Kidney (tissue), 14 donors: ENCODE measurements around the gene UTS2B. TPM values are rescaled to one million over a fixed set of nuclear protein-coding genes. Genes with fewer than 3 reads are reported as not detected.

Source experiments
- DNase-seq, 5 donors: peaks; one replicate each; pipeline ENCODE4 v3.0.0-alpha.2; 2013 to 2020
- FAIRE-seq: peaks from 2 replicates; lab custom pipeline; 2012; peaks lifted over from hg19 to GRCh38; lab: Jason Lieb, UNC
- H3K27ac ChIP-seq, 2 donors: one replicate each; pipeline ENCODE4 v1.7.0; 2013; ENCODE audit warnings: low read depth in 2 of 2, low read length in 2 of 2, inconsistent platforms in 1 of 2
- H3K27me3 ChIP-seq: one replicate; pipeline ENCODE4 v1.7.1; 2013; ENCODE audit warnings: low read length, inconsistent platforms; ENCODE audit not compliant: control insufficient read depth, insufficient read depth
- H3K36me3 ChIP-seq, 3 donors: one replicate each; pipeline versions ENCODE4 v1.7.0 to v1.7.1; 2013; ENCODE audit warnings: low read length in 3 of 3, control low read depth in 1 of 3, inconsistent platforms in 1 of 3; ENCODE audit not compliant: insufficient read depth in 3 of 3, control insufficient read depth in 2 of 3
- H3K4me1 ChIP-seq, 3 donors: one replicate each; pipeline versions ENCODE4 v1.7.0 to v1.7.1; 2013; ENCODE audit warnings: low read length in 3 of 3, inconsistent platforms in 1 of 3, low read depth in 1 of 3; ENCODE audit not compliant: control insufficient read depth in 2 of 3, insufficient read depth in 2 of 3
- H3K4me3 ChIP-seq, 3 donors: one replicate each; pipeline versions ENCODE4 v1.7.0 to v1.8.1; 2013; ENCODE audit warnings: low read length in 3 of 3, control low read depth in 1 of 3, inconsistent platforms in 1 of 3
- H3K9ac ChIP-seq, 3 donors: one replicate each; pipeline versions ENCODE4 v1.7.0 to v1.7.1; 2013; ENCODE audit warnings: low read length in 3 of 3, control low read depth in 1 of 3, inconsistent platforms in 1 of 3
- H3K9me3 ChIP-seq, 3 donors: one replicate each; pipeline versions ENCODE4 v1.7.0 to v1.7.1; 2013; ENCODE audit warnings: low read length in 3 of 3, control low read depth in 1 of 3, inconsistent platforms in 1 of 3; ENCODE audit not compliant: control insufficient read depth in 2 of 3, insufficient read depth in 1 of 3
- CTCF ChIP-seq: IDR thresholded peaks from 3 replicates; pipeline ENCODE4 v1.5.1; 2012; ENCODE audit warnings: mild to moderate bottlenecking, moderate library complexity, borderline replicate concordance; ENCODE audit not compliant: insufficient read depth; ENCODE audit errors: extremely low read depth
- intact Hi-C: fragments of 100-400 bp; cut with DNase I; formaldehyde crosslinking; loops from one replicate; pipeline ENCODE4 v1.11.1; 2022
- polyA plus RNA-seq: library from polyadenylated mRNA; stranded (reverse); fragments of 350-450 nt; fragmentation: Illumina TruSeq; extraction: RNeasy Lipid Tissue Mini Kit (QIAGEN cat#74804); gene quantifications from one replicate; pipeline ENCODE4 v1.2.3, GENCODE V29; 2014; ENCODE audit warnings: low read depth, low replicate concordance; ENCODE audit not compliant: insufficient read depth
- total RNA-seq: library from RNA; stranded (reverse); fragmentation: NEBNext Ultra II Directional; extraction: Animal tissue kit (Norgen Biotek cat#: 25700); gene quantifications from one replicate; pipeline ENCODE4 v1.2.1, GENCODE V29; 2021
- donor health status: control.
- donor health status: control.
- donor health status: control.
- donor health status: control.
- donor health status: control.
- donor health status: DM: yes; HTN: yes; CAD: no.
- donor health status: Normal renal cell carcinoma (clear cell type).

UTS2B gene
- total and polyA plus RNA-seq, 2 donors from 2014 or later, result 0.41 TPM; not detected in 1

GRCh38 chr3:191217301-191217700 is 113.0 kb downstream of the UTS2B start:
- intact Hi-C loops, result no loop called here
- Histone ChIP-seq H3K4me3 (no peak overlapping the region), H3K9me3 (no peaks in the 10 kb centered on the region), H3K27me3 (no peaks in the 10 kb centered on the region), H3K27ac (no peak overlapping the region), H3K4me1 (no peaks in the 10 kb centered on the region), H3K36me3 (no peaks in the 10 kb centered on the region), H3K9ac (no peak overlapping the region)
- FAIRE-seq, result no peak
- TF ChIP-seq CTCF, result no peak
- no peak for DNase-seq

Other genes with a start within 250 kb of the UTS2B start
- gene OSTN, start 131.3 kb downstream of the UTS2B start, total RNA-seq, result not detected
- gene OSTN, start 131.3 kb downstream of the UTS2B start, polyA plus RNA-seq, result not detected
- 105 TPM for gene CCDC50, start 1.1 kb downstream of the UTS2B start, total RNA-seq
- gene CCDC50, start 1.1 kb downstream of the UTS2B start, polyA plus RNA-seq, result 34.7 TPM
- gene PYDC2, start 130.6 kb upstream of the UTS2B start, total RNA-seq, result not detected
- gene PYDC2, start 130.6 kb upstream of the UTS2B start, polyA plus RNA-seq, result not detected